ENCODE results near the gene ATF4. TPM values are rescaled to one million over a fixed set of nuclear protein-coding genes. Genes with fewer than 3 reads are reported as not detected.
A peak's percentile ranks its signal among the peaks of the same experiment; 100 is the strongest.

Gene ATF4
- total and polyA plus RNA-seq, 2 of the 13 experiments (the other 11 are each of a cell fraction or from before 2014, with no cell fraction given), result 486 to 1,297 TPM

- TF ChIP-seq RERE (CRISPR knock-in tag; IDR thresholded peaks at IDR 0.05; ENCODE audit: low read depth) (peak; percentile 31; the same call in 1 of the 2 replicates), ZNF572 (CRISPR knock-in tag; IDR thresholded peaks at IDR 0.05) (no peak), CENPX (CRISPR knock-in tag; IDR thresholded peaks at IDR 0.05) (no peak), ZNF329 (CRISPR knock-in tag; IDR thresholded peaks at IDR 0.05; ENCODE audit: low read depth) (peak; percentile 69; the same call in 1 of the 2 replicates), ZNF224 (CRISPR knock-in tag; IDR thresholded peaks at IDR 0.05) (0 out of 2 replicates have a peak, but pooled peaks have one; percentile 61), ZNF879 (CRISPR knock-in tag; IDR thresholded peaks at IDR 0.05) (peak; percentile 83; the same call in 1 of the 2 replicates), ZNF274 (CRISPR knock-in tag; IDR thresholded peaks at IDR 0.05) (0 out of 2 replicates have a peak, but pooled peaks have one; percentile 26), ZNF816 (CRISPR knock-in tag; IDR thresholded peaks at IDR 0.05; ENCODE audit: borderline replicate concordance) (peak; percentile 76), FOSL2 (CRISPR knock-in tag; IDR thresholded peaks at IDR 0.05) (peak; percentile 68), ZNF280B (CRISPR knock-in tag; IDR thresholded peaks at IDR 0.05; ENCODE audit: borderline replicate concordance) (peak; percentile 92)
- TF ChIP-seq, protein P1, sequence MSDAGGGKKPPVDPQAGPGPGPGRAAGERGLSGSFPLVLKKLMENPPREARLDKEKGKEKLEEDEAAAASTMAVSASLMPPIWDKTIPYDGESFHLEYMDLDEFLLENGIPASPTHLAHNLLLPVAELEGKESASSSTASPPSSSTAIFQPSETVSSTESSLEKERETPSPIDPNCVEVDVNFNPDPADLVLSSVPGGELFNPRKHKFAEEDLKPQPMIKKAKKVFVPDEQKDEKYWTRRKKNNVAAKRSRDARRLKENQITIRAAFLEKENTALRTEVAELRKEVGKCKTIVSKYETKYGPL (CRISPR knock-in tag; IDR thresholded peaks at IDR 0.05), result peak; percentile 90; the same call in 1 of the 2 replicates
- TF ChIP-seq, protein P2, sequence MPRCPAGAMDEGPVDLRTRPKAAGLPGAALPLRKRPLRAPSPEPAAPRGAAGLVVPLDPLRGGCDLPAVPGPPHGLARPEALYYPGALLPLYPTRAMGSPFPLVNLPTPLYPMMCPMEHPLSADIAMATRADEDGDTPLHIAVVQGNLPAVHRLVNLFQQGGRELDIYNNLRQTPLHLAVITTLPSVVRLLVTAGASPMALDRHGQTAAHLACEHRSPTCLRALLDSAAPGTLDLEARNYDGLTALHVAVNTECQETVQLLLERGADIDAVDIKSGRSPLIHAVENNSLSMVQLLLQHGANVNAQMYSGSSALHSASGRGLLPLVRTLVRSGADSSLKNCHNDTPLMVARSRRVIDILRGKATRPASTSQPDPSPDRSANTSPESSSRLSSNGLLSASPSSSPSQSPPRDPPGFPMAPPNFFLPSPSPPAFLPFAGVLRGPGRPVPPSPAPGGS (CRISPR knock-in tag; IDR thresholded peaks at IDR 0.05), result no peak
- TF ChIP-seq, protein P3, sequence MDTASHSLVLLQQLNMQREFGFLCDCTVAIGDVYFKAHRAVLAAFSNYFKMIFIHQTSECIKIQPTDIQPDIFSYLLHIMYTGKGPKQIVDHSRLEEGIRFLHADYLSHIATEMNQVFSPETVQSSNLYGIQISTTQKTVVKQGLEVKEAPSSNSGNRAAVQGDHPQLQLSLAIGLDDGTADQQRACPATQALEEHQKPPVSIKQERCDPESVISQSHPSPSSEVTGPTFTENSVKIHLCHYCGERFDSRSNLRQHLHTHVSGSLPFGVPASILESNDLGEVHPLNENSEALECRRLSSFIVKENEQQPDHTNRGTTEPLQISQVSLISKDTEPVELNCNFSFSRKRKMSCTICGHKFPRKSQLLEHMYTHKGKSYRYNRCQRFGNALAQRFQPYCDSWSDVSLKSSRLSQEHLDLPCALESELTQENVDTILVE (CRISPR knock-in tag; IDR thresholded peaks at IDR 0.05), result peak; percentile 89
- TF ChIP-seq, protein P4, sequence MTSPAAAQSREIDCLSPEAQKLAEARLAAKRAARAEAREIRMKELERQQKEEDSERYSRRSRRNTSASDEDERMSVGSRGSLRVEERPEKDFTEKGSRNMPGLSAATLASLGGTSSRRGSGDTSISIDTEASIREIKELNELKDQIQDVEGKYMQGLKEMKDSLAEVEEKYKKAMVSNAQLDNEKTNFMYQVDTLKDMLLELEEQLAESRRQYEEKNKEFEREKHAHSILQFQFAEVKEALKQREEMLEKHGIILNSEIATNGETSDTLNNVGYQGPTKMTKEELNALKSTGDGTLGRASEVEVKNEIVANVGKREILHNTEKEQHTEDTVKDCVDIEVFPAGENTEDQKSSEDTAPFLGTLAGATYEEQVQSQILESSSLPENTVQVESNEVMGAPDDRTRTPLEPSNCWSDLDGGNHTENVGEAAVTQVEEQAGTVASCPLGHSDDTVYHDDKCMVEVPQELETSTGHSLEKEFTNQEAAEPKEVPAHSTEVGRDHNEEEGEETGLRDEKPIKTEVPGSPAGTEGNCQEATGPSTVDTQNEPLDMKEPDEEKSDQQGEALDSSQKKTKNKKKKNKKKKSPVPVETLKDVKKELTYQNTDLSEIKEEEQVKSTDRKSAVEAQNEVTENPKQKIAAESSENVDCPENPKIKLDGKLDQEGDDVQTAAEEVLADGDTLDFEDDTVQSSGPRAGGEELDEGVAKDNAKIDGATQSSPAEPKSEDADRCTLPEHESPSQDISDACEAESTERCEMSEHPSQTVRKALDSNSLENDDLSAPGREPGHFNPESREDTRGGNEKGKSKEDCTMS (CRISPR knock-in tag; conservative IDR thresholded peaks at IDR 0.05), result peak; percentile 78; the same call in 1 of the 2 replicates
Observed at GRCh38 chr22:39545386-39546365, 25.3 kb downstream of the ATF4 start (continued).

Measured in HepG2 (cell line).